Peyer's patch (tissue), 4 donors: ENCODE results near the gene EPAS1.

Source experiments
- CTCF ChIP-seq, 6 experiments: fragments of 450-650 bp in 4 of 6; fragments of 200-600 bp in 2 of 6; sonication (generic) in 1 of 6; IDR thresholded peaks; one replicate each; pipeline ENCODE4 v1.5.1; 2017 to 2019; ENCODE audit warnings: antibody characterized with exemption in 6 of 6, mild to moderate bottlenecking in 3 of 6, moderate library complexity in 1 of 6
- POLR2A ChIP-seq, 2 donors: fragments of 450-650 bp; IDR thresholded peaks; one replicate each; pipeline ENCODE4 v1.5.1; 2017; ENCODE audit warnings: antibody characterized with exemption in 2 of 2, mild to moderate bottlenecking in 2 of 2, moderate library complexity in 2 of 2

GRCh38 chr2:46366668-46367052, 69.5 kb downstream of the EPAS1 start:
- TF ChIP-seq CTCF (IDR thresholded peaks at IDR 0.05) (no peak), POLR2A (IDR thresholded peaks at IDR 0.05) (no peak)
